Measurements from ENCODE around the gene SPATA19.

SPATA19 gene, protein sequence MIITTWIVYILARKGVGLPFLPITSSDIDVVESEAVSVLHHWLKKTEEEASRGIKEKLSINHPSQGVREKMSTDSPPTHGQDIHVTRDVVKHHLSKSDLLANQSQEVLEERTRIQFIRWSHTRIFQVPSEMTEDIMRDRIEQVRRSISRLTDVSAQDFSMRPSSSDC

GRCh38 chr11:133845413-133845812 lies at the start of gene SPATA19:
TSS of gene SPATA19 (minus strand) at chr11:133845513. CDS start at chr11:133845446, 67 bp downstream.
- no peak for TF ChIP-seq CTCF (conservative IDR thresholded peaks at IDR 0.05; ENCODE audit: low read depth, low read length)
- DNase-seq (ENCODE audit: low read depth): no peak
- no peak within 1 kb of the TSS for H3K4me3 ChIP-seq (ENCODE audit: low read depth, low read length)

DNA sequence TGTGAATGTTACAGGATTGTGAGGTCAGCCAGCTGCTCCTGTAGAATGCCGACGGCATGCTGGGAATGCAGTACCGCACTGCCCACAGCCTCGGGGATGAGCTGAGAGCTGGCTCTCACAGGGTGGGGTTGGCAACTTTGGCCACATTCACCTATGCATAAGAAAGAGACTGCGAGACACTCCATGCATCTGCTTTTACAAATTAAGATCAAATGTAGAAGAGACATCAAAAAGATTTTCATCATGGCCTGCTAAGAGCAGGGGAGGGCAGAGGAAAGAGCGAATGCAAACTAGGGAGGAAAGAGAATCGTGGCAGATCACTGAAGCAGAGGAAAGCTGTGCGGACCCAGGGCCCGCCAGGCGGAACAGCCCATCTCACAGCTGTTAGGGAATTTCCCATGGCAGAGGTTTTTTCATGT lies 49.8 kb upstream of the SPATA19 start:
- no peak overlapping the region for H3K4me3 ChIP-seq (ENCODE audit: low read depth, low read length)
- TF ChIP-seq CTCF (conservative IDR thresholded peaks at IDR 0.05; ENCODE audit: low read depth, low read length): no peak
- no peak for DNase-seq (ENCODE audit: low read depth)

DNA sequence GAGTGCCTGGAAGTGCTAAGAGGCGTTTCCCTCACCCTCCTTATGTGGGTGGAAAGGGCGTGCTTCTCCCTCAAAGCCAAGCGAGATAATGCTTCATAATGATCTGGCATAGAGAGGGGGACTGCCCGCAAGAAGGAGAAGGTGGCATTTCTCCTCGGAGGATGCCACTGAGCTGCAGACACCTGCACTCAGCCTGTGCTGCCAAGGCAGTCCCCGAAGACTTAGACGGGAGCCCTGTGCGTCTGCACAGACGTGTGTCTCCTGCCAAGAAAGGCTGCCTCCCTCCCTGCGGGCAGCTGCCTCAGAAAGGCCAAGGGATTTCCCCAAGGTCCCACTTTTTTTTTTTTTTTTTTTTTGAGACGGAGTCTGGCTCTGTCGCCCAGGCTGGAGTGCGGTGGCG lies 48.1 kb upstream of the SPATA19 start:
- no peak overlapping the region for H3K4me3 ChIP-seq (ENCODE audit: low read depth, low read length)
- no peak for DNase-seq (ENCODE audit: low read depth)
- TF ChIP-seq CTCF (conservative IDR thresholded peaks at IDR 0.05; ENCODE audit: low read depth, low read length): no peak

DNA sequence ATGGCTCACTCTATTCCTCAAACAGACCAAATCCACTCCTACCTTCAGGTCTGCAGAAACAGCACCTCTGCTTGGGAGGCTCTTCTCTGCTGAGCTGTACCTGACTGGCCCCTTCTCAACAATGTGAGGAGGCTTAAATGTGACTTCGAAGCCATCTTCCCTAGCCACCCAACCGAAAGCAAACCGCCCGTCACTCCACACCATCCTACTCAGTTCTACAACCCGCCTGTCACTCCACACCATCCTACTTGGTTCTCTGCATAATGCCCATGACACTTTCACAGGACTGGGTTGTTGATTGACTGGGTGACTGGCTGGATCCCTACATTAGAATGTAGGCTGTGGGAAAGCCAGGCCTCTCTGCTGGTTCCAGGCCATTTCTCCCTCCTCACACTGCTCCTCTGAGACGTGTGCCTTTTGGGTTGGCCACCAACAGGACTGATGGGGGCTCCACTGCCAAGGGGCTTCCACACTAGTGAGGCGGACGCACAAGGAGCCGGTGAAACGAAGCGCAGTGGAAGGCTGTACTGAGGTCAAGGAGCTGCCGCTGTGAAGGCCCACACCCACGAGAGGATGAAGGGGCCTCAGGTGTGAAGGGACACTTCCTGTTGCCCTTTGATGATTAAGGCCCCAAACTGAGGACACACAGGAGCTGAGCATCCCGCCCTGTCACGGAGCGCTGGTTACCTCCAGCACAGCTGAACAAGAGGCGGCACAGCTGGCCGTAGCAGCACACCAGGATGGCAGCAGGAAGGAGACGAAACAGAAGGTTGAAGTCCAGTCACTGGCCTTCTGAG lies 47.5 kb upstream of the SPATA19 start:
- no peak overlapping the region for H3K4me3 ChIP-seq (ENCODE audit: low read depth, low read length)
- TF ChIP-seq CTCF (conservative IDR thresholded peaks at IDR 0.05; ENCODE audit: low read depth, low read length): no peak
- DNase-seq (ENCODE audit: low read depth): no peak

DNA sequence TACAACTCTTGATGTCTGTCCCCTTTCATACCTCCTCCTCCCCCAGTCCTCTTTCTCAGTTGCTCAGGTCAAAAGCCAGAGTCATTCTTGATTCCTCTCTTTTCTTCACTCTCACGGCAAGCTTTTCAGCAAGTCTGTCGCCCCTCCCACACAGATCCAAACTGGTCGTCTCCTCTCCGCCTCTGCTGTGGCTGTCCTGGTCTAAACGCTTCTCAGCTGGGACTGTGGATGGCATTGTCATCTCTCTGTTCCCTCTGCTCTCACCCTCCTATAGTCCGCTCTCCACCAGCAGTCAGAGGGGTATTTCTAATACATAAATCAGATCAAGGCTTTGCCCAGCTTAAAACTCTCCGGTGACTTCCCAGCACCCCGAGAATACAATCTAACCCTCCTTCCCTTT lies 46.8 kb upstream of the SPATA19 start:
- no peak for DNase-seq (ENCODE audit: low read depth)
- no peak for TF ChIP-seq CTCF (conservative IDR thresholded peaks at IDR 0.05; ENCODE audit: low read depth, low read length)

DNA sequence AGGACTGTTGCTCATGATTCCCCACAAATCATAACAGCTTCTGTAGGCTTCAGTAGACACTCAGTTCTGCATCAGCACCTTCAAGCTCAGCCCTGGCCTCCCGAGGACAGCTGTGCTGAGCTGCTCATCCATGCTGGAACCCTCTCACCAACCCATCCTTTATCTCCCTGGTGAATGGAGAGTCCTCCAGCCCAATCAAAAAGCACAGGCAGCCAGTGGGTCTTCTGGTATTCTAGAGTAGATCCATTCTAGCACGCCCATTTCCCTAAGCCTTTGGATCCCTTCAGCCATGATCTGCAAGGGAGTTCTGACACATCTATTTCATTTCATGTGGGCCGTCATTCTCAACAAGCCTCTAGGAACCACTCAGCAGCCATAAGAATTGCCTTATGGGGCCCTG lies 44.6 kb upstream of the SPATA19 start:
- no peak overlapping the region for H3K4me3 ChIP-seq (ENCODE audit: low read depth, low read length)
- no peak for DNase-seq (ENCODE audit: low read depth)
- no peak for TF ChIP-seq CTCF (conservative IDR thresholded peaks at IDR 0.05; ENCODE audit: low read depth, low read length)

More for the DNA sequence above, 46.8 kb upstream of the SPATA19 start:
- no peak overlapping the region for H3K4me3 ChIP-seq (ENCODE audit: low read depth, low read length)

GRCh38 chr11:133889188-133889587 lies 43.9 kb upstream of the SPATA19 start:
- no peak for DNase-seq (ENCODE audit: low read depth)
- H3K4me3 ChIP-seq (ENCODE audit: low read depth, low read length): no peak overlapping the region
- no peak for TF ChIP-seq CTCF (conservative IDR thresholded peaks at IDR 0.05; ENCODE audit: low read depth, low read length)

Measured in choroid plexus epithelial cell (primary cell).